HEK293T (cell line): ENCODE data around the gene IL12RB2.
"Not testable (repeated sequence)": the region's sequence is repeated elsewhere in the genome, so short reads cannot be mapped to it uniquely, and the experiment has no call there.

Source experiments
- CTCF ChIA-PET: fragments of 350-600 bp; formaldehyde crosslinking; extraction: SDS; loops from one replicate; lab custom pipeline; 2021; ENCODE audit warnings: antibody characterized with exemption, inconsistent platforms; lab: Yijun Ruan, JAX
- POLR2A ChIA-PET: fragments of 350-600 bp; formaldehyde crosslinking; extraction: SDS; loops from one replicate; lab custom pipeline; 2020; ENCODE audit warnings: antibody characterized with exemption, inconsistent platforms; lab: Yijun Ruan, JAX
- DNase-seq: peaks from one replicate; pipeline ENCODE4 v3.0.0; 2012; ENCODE audit warnings: mixed read lengths; ENCODE audit errors: extremely low spot score
- ARNT ChIP-seq: fragments of 450-650 bp; IDR thresholded peaks from 2 replicates; pipeline ENCODE4 v1.6.1; 2017; ENCODE audit warnings: mild to moderate bottlenecking
- BHLHE40 ChIP-seq: fragments of 450-650 bp; IDR thresholded peaks from 2 replicates; pipeline ENCODE4 v1.6.1; 2016; ENCODE audit warnings: mild to moderate bottlenecking, moderate library complexity, borderline replicate concordance
- CTBP1 ChIP-seq: fragments of 450-650 bp; IDR thresholded peaks from 2 replicates; pipeline ENCODE4 v1.6.1; 2016; ENCODE audit warnings: borderline replicate concordance
- ELF4 ChIP-seq: fragments of 450-650 bp; IDR thresholded peaks from 2 replicates; pipeline ENCODE4 v1.6.1; 2017; ENCODE audit warnings: antibody characterized with exemption
- FOXA1 ChIP-seq: fragments of 450-650 bp; IDR thresholded peaks from 2 replicates; pipeline ENCODE4 v1.6.1; 2016; ENCODE audit warnings: mild to moderate bottlenecking
- FOXK2 ChIP-seq: fragments of 450-650 bp; IDR thresholded peaks from 2 replicates; pipeline ENCODE4 v1.6.1; 2016; ENCODE audit warnings: mild to moderate bottlenecking
- FOXM1 ChIP-seq: fragments of 450-650 bp; IDR thresholded peaks from 2 replicates; pipeline ENCODE4 v1.6.1; 2017; ENCODE audit warnings: mild to moderate bottlenecking, borderline replicate concordance
- HDGF ChIP-seq: fragments of 450-650 bp; IDR thresholded peaks from 2 replicates; pipeline ENCODE4 v1.6.1; 2017; ENCODE audit warnings: antibody characterized with exemption, borderline replicate concordance
- L3MBTL2 ChIP-seq: fragments of 450-650 bp; conservative IDR thresholded peaks from 2 replicates; pipeline ENCODE4 v1.6.1; 2016; ENCODE audit warnings: mild to moderate bottlenecking
- LEF1 ChIP-seq: fragments of 450-650 bp; IDR thresholded peaks from 2 replicates; pipeline ENCODE4 v1.6.1; 2017; ENCODE audit warnings: mild to moderate bottlenecking, borderline replicate concordance
- NFRKB ChIP-seq: fragments of 450-650 bp; IDR thresholded peaks from 2 replicates; pipeline ENCODE4 v1.6.1; 2016; ENCODE audit warnings: mild to moderate bottlenecking, moderate library complexity
- PKNOX1 ChIP-seq: fragments of 450-650 bp; IDR thresholded peaks from 2 replicates; pipeline ENCODE4 v1.6.1; 2016
- SP1 ChIP-seq: fragments of 450-650 bp; IDR thresholded peaks from 2 replicates; pipeline ENCODE4 v1.6.1; 2017
- SUZ12 ChIP-seq: fragments of 450-650 bp; IDR thresholded peaks from 2 replicates; pipeline ENCODE4 v1.6.1; 2016; ENCODE audit warnings: mild to moderate bottlenecking
- TARDBP ChIP-seq: fragments of 450-650 bp; IDR thresholded peaks from 2 replicates; pipeline ENCODE4 v1.6.1; 2016
- ZNF384 ChIP-seq: fragments of 450-650 bp; IDR thresholded peaks from 2 replicates; pipeline ENCODE4 v1.6.1; 2016

Gene IL12RB2

GRCh38 chr1:67436511-67437055, 128.9 kb downstream of the IL12RB2 start:
- ChIA-PET POLR2A (no interaction called here), CTCF (interaction anchor here (0.6 kb wide), 1 partner anchor 300 kb away, joined by 3 read pairs; no protein-coding TSS in a partner anchor)
- no peak for TF ChIP-seq FOXA1
- no peak for TF ChIP-seq SP1
- no peak for TF ChIP-seq TARDBP
- TF ChIP-seq ARNT = no peak
- TF ChIP-seq L3MBTL2 = no peak
- TF ChIP-seq LEF1 = no peak
- TF ChIP-seq FOXK2 = no peak
- TF ChIP-seq ELF4 = no peak
- TF ChIP-seq HDGF = no peak
- TF ChIP-seq SUZ12 = no peak
- TF ChIP-seq PKNOX1 = no peak
- TF ChIP-seq NFRKB = no peak
- no peak for TF ChIP-seq CTBP1
- TF ChIP-seq FOXM1 = no peak
- TF ChIP-seq BHLHE40 = no peak
- TF ChIP-seq ZNF384 = no peak
- no peak for DNase-seq

- CTCF ChIA-PET = no interaction called here
- DNase-seq = no peak
- TF ChIP-seq SUZ12 (no peak), TARDBP (no peak), FOXK2 (no peak), HDGF (no peak)
- POLR2A ChIA-PET = interaction anchor here (0.7 to 1.1 kb wide), 2 partner anchors 9 to 390 kb away, joined by 3 to 4 read pairs; no protein-coding TSS in a partner anchor
Measured at GRCh38 chr1:67437961-67438360, 130.3 kb downstream of the IL12RB2 start.

- POLR2A ChIA-PET = interaction anchor here (5.3 kb wide), 1 partner anchor 9 kb away, joined by 36 read pairs; the partner anchor contains the start of gene SERBP1
- TF ChIP-seq CTBP1 (no peak), L3MBTL2 (peak; percentile 55)
- CTCF ChIA-PET = no interaction called here
- peak; percentile 41 for DNase-seq
Measured at GRCh38 chr1:67439277-67440029, 131.8 kb downstream of the IL12RB2 start.

- TF ChIP-seq SP1 (no peak), CTBP1 (no peak), NFRKB (no peak), FOXM1 (no peak), TARDBP (no peak), ELF4 (no peak), L3MBTL2 (no peak), SUZ12 (no peak), BHLHE40 (no peak), FOXK2 (no peak), LEF1 (no peak)
- POLR2A ChIA-PET = interaction anchor here (5.3 kb wide), 1 partner anchor 10 kb away, joined by 36 read pairs; the partner anchor contains the start of gene SERBP1
- CTCF ChIA-PET = no interaction called here
- DNase-seq = no peak
Measured at GRCh38 chr1:67440339-67440738, 132.7 kb downstream of the IL12RB2 start.

- no peak for TF ChIP-seq FOXA1
- CTCF ChIA-PET = interaction anchor here (1.0 kb wide), 1 partner anchor 9 kb away, joined by 4 read pairs; no protein-coding TSS in a partner anchor
- DNase-seq = peak; percentile 48
- POLR2A ChIA-PET = interaction anchor here (5.3 kb wide), 1 partner anchor 10 kb away, joined by 36 read pairs; the partner anchor contains the start of gene SERBP1
Measured at GRCh38 chr1:67441183-67441582, 133.5 kb downstream of the IL12RB2 start.

GRCh38 chr1:67441739-67442281, 134.1 kb downstream of the IL12RB2 start:
- ChIA-PET CTCF (interaction anchor here (1.0 kb wide), 1 partner anchor 10 kb away, joined by 4 read pairs; no protein-coding TSS in a partner anchor), POLR2A (interaction anchor here (5.3 kb wide), 1 partner anchor 11 kb away, joined by 36 read pairs; the partner anchor contains the start of gene SERBP1)
- TF ChIP-seq SUZ12 = no peak
- 0 out of 2 replicates have a peak, but pooled peaks have one; percentile 48 for TF ChIP-seq ZNF384
- no peak for TF ChIP-seq HDGF
- TF ChIP-seq FOXM1 = no peak
- no peak for TF ChIP-seq ARNT
- peak; percentile 67 for TF ChIP-seq PKNOX1
- no peak for TF ChIP-seq SP1
- no peak for DNase-seq

- TF ChIP-seq ZNF384 = peak; percentile 47; the same call in 1 of the 2 replicates
- CTCF ChIA-PET = interaction anchor here (0.7 kb wide), 1 partner anchor 35 kb away, joined by 5 read pairs; no protein-coding TSS in a partner anchor
- DNase-seq, POLR2A ChIA-PET: not testable (repeated sequence)
Measured at GRCh38 chr1:67446014-67446413, 138.3 kb downstream of the IL12RB2 start.
